Measurements from ENCODE around the gene FGFR3. TPM values are rescaled to one million over a fixed set of nuclear protein-coding genes. Genes with fewer than 3 reads are reported as not detected.

Gene FGFR3
- 30.9 to 37.6 TPM (median 32.9 TPM) in 3 replicates for total RNA-seq

- H3K36me3 Mint-ChIP-seq, result no peaks in the 10 kb centered on the region
Observed at GRCh38 chr4:1792832-1793495, at the start of gene FGFR3. TSS of gene FGFR3 (plus strand) at chr4:1793293. CDS start at chr4:1793935, 642 bp downstream.

GRCh38 chr4:1743551-1743950, 49.5 kb upstream of the FGFR3 start:
- no peak overlapping the region for H3K27ac Mint-ChIP-seq
- no peak for TF ChIP-seq CTCF (IDR thresholded peaks at IDR 0.05; ENCODE audit: unreplicated experiment)
- H3K36me3 Mint-ChIP-seq, result peaks cover 31% of the 10 kb centered on the region
- peaks cover 2% of the 10 kb centered on the region for H3K27me3 Mint-ChIP-seq (ENCODE audit: low read depth)
- no peak for DNase-seq (ENCODE audit: low spot score in 2 of 2, unreplicated experiment in 2 of 2)
- no peaks in the 10 kb centered on the region for H3K4me1 Mint-ChIP-seq
- peaks cover 4% of the 10 kb centered on the region for H3K9me3 Mint-ChIP-seq
- no peak overlapping the region for H3K4me3 Mint-ChIP-seq

More at GRCh38 chr4:1792832-1793495, at the start of gene FGFR3:
- H3K9me3 Mint-ChIP-seq, result no peaks in the 10 kb centered on the region
- peaks cover 8% of the 10 kb centered on the region for H3K27me3 Mint-ChIP-seq (ENCODE audit: low read depth)
- no peak within 1 kb of the TSS for H3K27ac Mint-ChIP-seq
- peaks cover 2% of the 10 kb centered on the region for H3K4me1 Mint-ChIP-seq
- no peak for TF ChIP-seq CTCF (IDR thresholded peaks at IDR 0.05; ENCODE audit: unreplicated experiment)
- H3K4me3 Mint-ChIP-seq, result peak within 1 kb of the TSS; percentile 59
- DNase-seq (ENCODE audit: low spot score in 2 of 2, unreplicated experiment in 2 of 2), result no peak

GRCh38 chr4:1743975-1744374, 49.1 kb upstream of the FGFR3 start:
- no peak for DNase-seq (ENCODE audit: low spot score in 2 of 2, unreplicated experiment in 2 of 2)
- TF ChIP-seq CTCF (IDR thresholded peaks at IDR 0.05; ENCODE audit: unreplicated experiment), result no peak
- H3K9me3 Mint-ChIP-seq, result no peaks in the 10 kb centered on the region
- no peak overlapping the region for H3K4me3 Mint-ChIP-seq
- no peaks in the 10 kb centered on the region for H3K4me1 Mint-ChIP-seq
- peaks cover 27% of the 10 kb centered on the region for H3K36me3 Mint-ChIP-seq
- peaks cover 2% of the 10 kb centered on the region for H3K27me3 Mint-ChIP-seq (ENCODE audit: low read depth)
- H3K27ac Mint-ChIP-seq, result no peak overlapping the region

GRCh38 chr4:1744552-1744951, 48.5 kb upstream of the FGFR3 start:
- Mint-ChIP-seq H3K36me3 (peaks cover 24% of the 10 kb centered on the region), H3K9me3 (no peaks in the 10 kb centered on the region), H3K4me1 (no peaks in the 10 kb centered on the region), H3K27me3 (ENCODE audit: low read depth) (peaks cover 2% of the 10 kb centered on the region), H3K4me3 (no peak overlapping the region), H3K27ac (no peak overlapping the region)
- no peak for TF ChIP-seq CTCF (IDR thresholded peaks at IDR 0.05; ENCODE audit: unreplicated experiment)
- no peak for DNase-seq (ENCODE audit: low spot score in 2 of 2, unreplicated experiment in 2 of 2)

- H3K4me3 Mint-ChIP-seq, result no peak overlapping the region
- peaks cover 2% of the 10 kb centered on the region for H3K27me3 Mint-ChIP-seq (ENCODE audit: low read depth)
- no peak for TF ChIP-seq CTCF (IDR thresholded peaks at IDR 0.05; ENCODE audit: unreplicated experiment)
- H3K9me3 Mint-ChIP-seq, result no peaks in the 10 kb centered on the region
- DNase-seq (ENCODE audit: low spot score in 2 of 2, unreplicated experiment in 2 of 2), result no peak
- no peak overlapping the region for H3K27ac Mint-ChIP-seq
- H3K4me1 Mint-ChIP-seq, result no peaks in the 10 kb centered on the region
- peaks cover 24% of the 10 kb centered on the region for H3K36me3 Mint-ChIP-seq
Observed at GRCh38 chr4:1745165-1745564, 47.9 kb upstream of the FGFR3 start.
